Measurements from ENCODE around the gene NKX6-2.

The NKX6-2 gene

GRCh38 chr10:132737390-132738048 lies 48.4 kb downstream of the NKX6-2 start:
- DNase-seq (ENCODE audit: low read depth), result no peak

GRCh38 chr10:132735923-132736391 lies 50.0 kb downstream of the NKX6-2 start:
- no peak for DNase-seq (ENCODE audit: low read depth)

- no peak for DNase-seq (ENCODE audit: low read depth)
Measured at GRCh38 chr10:132735341-132735775, 50.6 kb downstream of the NKX6-2 start.

- no peak for DNase-seq (ENCODE audit: low read depth)
Measured at GRCh38 chr10:132733926-132734325, 52.0 kb downstream of the NKX6-2 start.
